Fibroblast of mammary gland (primary cell): ENCODE measurements around the gene CCDC89.
"Not testable (repeated sequence)": the region's sequence is repeated elsewhere in the genome, so short reads cannot be mapped to it uniquely, and the experiment has no call there.

Experiments
- DNase-seq: peaks from one replicate; pipeline ENCODE4 v3.0.0-alpha.2; 2010; ENCODE audit warnings: low read depth
- H3K4me3 ChIP-seq: 2 replicates; pipeline ENCODE4 v1.5.1; 2011; ENCODE audit warnings: low read depth, mild to moderate bottlenecking, low read length, moderate library complexity; ENCODE audit not compliant: control insufficient read depth
- TF ChIP-seq, protein P1 (sequence below): conservative IDR thresholded peaks from 2 replicates; pipeline ENCODE4 v1.5.1; 2011; ENCODE audit warnings: low read depth, low read length, inconsistent platforms; ENCODE audit not compliant: control insufficient read depth, insufficient read depth

The CCDC89 gene

DNA sequence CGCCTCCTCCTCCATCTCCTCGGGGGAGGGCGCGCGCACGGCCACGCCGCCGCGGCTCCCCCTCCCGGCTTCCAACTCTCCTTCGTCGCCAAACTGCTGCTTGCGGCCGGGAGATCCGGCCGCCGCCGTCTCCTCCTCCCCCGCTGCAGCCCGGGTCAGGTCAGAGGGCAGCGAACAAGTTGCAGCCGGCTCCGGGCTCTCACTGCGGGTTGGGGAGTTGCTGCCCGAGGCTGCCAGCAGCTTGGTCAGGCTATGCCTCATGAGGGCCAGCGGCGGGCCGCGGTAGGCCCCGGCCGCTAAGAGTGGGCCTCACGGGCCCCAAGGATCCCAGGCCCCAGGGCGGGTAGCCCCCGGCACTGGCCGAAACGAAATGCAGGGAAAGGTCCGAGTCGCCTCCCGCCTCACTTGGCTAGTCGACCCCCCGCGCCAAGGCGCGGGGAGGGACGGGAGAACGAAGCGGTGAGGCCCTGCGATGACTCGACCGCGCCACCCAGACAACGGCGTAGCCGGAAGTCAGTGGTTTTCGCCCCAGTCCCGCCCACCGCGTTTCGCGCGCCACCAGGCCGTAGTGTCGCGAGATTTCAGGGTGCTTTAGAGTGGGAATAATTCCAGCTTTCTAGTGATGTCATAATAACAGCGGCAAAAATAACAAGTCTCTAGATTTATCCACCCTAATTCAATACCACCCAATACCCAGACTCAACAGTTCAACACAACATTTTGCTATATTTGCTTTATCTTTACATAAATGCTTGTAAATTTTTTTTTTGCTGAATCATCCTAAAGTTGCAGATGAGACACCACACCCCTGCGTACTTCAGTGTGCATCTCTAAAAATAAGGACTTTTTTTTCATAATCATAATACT lies 21.1 kb downstream of the CCDC89 start, which contains the start of gene CREBZF:
Gene CREBZF, minus strand, starts transcription at position 515 of the 867 bp plus-strand sequence. Its CDS starts 254 bp downstream, at position 261.
- peak; percentile 94 for DNase-seq
- TF ChIP-seq, protein P1, sequence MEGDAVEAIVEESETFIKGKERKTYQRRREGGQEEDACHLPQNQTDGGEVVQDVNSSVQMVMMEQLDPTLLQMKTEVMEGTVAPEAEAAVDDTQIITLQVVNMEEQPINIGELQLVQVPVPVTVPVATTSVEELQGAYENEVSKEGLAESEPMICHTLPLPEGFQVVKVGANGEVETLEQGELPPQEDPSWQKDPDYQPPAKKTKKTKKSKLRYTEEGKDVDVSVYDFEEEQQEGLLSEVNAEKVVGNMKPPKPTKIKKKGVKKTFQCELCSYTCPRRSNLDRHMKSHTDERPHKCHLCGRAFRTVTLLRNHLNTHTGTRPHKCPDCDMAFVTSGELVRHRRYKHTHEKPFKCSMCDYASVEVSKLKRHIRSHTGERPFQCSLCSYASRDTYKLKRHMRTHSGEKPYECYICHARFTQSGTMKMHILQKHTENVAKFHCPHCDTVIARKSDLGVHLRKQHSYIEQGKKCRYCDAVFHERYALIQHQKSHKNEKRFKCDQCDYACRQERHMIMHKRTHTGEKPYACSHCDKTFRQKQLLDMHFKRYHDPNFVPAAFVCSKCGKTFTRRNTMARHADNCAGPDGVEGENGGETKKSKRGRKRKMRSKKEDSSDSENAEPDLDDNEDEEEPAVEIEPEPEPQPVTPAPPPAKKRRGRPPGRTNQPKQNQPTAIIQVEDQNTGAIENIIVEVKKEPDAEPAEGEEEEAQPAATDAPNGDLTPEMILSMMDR = no peak
- peak within 1 kb of the TSS; percentile 85 for H3K4me3 ChIP-seq

DNA sequence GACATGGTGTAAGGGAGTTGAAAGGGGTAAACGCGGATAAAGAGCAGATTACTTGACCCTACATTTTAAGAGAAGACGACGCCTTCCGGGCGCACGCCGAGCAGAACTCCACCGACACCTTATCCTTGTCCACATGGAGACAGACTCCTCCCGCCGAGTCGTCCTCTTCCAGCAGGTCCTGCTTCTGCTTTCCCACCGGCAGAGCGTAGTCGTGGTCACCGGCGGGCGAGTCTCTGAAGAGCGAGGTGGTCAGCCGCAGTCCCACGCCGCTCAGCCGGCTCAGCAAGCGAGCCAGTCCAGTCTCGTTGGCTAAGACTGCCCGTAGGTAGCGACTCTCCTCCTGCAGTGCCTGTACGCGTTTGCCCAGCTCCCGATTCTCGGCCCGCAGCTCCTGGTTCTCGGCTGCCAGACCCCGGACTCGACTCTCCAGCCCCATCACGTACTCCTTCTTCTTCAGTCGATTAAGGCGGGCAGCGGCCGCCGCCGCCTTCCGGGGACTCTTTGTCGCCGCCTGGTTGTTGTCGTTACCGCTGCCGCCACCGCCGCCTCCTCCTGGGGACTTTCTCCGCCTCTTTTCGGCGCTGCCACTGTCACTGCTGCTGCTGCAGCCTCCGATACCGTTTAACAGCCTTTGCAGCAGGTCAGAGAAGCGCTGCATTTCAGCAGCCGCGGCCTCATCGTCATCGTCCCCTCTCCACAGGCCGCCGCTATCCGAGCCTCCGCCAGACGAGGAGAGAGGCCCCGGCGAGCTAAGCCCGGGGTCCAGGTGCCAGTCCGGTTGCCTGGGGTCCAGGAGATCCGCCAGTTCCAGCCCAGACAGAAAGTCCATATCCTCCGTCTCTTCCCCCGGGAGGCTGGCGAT lies 22.0 kb downstream of the CCDC89 start:
- peak overlapping the region; percentile 85 for H3K4me3 ChIP-seq
- TF ChIP-seq, protein P1 = peak; percentile 32
- peak; percentile 54 for DNase-seq

DNA sequence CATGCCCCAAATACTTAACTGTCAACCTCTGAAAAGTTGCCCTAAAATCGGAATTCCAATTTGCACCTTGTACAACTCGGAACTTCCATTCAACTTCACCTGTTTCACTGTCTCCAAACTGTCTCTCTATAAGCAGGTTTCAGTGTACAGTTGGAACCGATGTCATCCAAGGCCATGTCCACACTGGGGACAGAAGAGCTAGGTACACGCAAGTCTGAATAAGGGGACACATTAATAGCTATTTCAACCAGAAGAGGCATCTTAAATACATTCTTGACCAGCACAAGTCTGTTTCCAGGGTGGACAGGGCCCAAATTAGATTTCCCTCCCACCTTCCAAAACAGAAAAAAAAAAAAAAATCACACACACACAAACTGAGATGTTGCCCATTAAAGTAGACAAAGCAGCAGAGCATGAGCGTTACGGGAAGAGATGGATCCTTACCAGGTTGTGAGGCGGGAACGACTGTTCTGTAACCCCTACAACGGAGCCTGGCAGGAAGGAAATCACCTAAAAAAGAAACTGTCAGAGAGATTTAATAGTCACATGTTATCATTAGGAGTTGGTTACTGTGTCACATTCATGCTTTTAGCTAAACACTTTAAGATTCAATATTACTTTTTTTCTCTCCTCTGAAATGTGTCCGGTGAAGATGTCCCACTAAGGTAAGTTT lies 22.8 kb downstream of the CCDC89 start:
- no peak for DNase-seq
- TF ChIP-seq, protein P1 = no peak
- H3K4me3 ChIP-seq = peak overlapping the region; percentile 85

DNA sequence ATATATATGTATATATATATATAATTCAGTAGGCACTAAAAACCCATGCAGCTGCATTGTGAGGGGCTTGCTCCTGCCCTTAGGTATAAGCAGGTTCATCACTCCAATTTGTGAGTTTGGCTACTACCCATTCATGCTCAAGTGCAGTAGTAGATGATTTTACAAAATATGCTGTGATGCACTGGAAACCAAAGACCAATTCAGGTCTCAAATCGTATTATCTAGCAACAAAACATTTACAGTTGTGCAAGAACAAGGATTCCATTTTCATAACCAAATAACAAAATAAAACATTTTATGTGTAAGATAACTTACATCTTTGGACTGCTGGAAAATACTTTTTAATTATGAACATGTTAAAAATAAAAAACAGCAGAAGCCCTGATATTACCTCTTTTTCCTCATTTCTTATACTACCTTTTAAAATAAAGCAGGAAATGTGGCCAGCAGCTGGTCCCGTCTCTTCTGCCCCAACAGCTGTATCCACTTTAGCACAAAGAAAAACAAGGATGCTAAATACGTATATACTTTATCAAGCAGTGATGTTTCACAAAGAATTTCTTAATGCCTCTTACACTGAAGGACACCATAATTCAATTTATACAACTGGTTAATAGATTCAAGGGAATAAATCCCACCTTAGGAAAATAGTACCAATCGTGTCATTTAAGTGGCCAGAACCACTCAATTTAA lies 23.9 kb downstream of the CCDC89 start:
- DNase-seq = peak; percentile 61
- peak overlapping the region; percentile 85 for H3K4me3 ChIP-seq
- TF ChIP-seq, protein P1 = no peak

DNA sequence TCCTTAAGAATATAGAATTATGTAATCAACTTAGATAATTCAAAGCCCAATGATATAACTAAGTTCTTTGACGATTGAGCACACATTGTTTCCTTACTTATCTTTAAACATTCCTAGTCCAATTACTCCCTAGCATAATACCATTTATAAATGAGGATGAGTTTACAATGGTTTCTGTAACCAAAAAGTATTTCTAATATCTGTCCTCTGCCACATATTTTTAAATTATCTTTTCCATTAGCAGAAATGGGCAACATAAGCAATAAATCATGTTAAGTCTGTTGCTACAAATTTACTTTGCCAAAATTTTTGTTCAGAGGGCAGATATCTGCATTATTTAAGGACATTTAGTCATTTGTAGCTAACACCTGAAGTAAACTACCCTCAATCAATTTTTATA lies 27.8 kb downstream of the CCDC89 start:
- no peak for DNase-seq
- TF ChIP-seq, protein P1 = no peak
- no peak overlapping the region for H3K4me3 ChIP-seq

DNA sequence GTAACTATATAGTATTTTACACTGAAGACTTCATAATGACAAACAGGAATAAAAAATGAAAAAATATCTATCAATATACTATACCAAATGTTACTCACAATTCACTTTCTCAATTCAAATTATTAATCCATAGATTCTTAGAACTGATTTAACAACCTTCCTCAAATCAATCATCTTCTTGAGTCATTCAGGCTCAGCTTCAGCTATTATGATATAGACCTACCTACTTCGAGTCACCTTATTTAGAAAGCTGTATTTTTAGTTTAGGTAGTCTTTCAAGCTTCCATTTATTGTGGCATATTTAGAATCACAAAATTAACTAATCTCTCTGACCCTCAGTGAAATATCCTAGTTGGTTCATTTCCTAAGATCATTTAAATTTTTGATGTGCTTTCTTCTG lies 29.2 kb downstream of the CCDC89 start:
- no peak for DNase-seq
- no peak overlapping the region for H3K4me3 ChIP-seq
- TF ChIP-seq, protein P1 = no peak

DNA sequence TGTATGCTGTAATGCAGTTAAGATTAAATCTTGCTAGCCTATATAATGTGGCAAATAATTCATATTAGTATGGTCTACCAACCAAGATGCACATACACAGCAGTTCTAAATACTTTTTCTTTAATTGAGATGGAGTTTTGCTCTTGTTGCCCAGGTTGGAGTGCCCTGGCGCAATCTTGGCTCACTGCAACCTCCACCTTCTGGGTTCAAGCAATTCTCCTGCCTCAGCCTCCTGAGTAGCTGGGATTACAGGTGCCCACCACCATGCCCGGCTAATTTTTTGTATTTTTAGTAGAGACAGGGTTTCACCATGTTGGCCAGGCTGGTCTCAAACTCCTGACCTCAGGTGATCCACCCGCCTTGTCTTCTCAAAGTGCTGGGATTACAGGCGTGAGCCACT lies 31.7 kb downstream of the CCDC89 start:
- not testable (repeated sequence) for DNase-seq, H3K4me3 ChIP-seq
